Globus pallidus (tissue), 1 donor: Measurements from ENCODE around the gene MAST1.
"Not testable (repeated sequence)": the region's sequence is repeated elsewhere in the genome, so short reads cannot be mapped to it uniquely, and the experiment has no call there.

ENCODE experiments used
- DNase-seq: peaks from one replicate; pipeline ENCODE4 v3.0.0-alpha.2; 2015; ENCODE audit warnings: low spot score

MAST1 gene

DNA sequence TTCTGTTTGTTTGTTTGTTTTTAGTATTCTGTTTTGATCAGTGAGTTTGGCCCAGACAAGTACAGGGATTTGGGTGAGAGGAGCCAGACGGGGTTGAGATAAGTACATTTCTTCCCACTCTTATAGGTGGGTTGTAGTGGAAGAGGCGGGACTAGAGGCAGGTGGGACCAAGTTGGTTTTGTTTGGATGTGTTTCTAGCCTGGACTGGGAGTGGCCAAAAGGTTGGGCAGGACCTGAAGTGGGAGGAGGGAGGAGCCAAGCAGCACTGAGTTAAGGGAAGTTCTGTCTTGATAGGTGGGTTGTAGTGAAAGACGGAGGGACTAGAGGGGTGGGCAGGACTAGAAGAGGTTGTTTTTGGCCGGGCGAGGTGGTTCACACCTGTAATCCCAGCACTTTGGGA, 33.9 kb downstream of the MAST1 start:
- DNase-seq, result no peak

- no peak for DNase-seq
These were observed 34.9 kb downstream of the MAST1 start for GRCh38 chr19:12872941-12873890.

- DNase-seq, result no peak
These were observed 35.8 kb downstream of the MAST1 start for GRCh38 chr19:12873891-12874745.

- no peak for DNase-seq
These were observed 36.8 kb downstream of the MAST1 start for GRCh38 chr19:12875086-12875485.

DNA sequence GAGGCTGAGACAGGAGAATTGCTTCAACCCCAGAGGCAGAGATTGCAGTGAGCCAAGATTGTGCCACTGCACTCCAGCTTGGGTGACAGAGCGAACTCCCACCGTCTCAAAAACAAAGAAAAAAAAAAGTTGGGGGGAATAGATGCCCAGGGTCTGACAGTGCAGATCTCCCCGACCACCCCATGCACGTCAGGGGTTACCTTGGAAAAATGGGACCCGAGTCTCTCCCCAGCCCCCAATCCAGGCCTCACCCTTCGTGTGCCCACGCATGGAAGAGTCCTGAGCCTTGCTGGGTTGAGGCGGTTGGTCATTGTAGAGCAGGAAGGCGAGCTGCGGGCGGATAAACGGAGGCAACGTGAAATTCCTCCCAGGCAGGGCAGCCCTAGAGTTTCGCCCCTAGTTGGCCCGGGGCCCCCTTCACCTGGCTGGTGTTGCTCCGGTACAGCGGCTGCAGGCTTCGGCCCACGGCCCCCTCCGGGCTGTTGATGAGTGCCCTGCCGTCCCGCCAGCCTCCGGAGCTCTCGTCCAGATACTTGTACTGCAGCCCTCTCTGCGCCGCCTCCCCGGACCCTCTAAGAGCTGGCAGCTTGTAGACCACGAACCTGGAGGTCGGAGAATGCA, 42.3 kb downstream of the MAST1 start:
- peak; percentile 21 for DNase-seq

- DNase-seq, result peak; percentile 84
These were observed 43.0 kb downstream of the MAST1 start, which contains the start of gene DNASE2 for GRCh38 chr19:12881172-12881808. DNASE2 (minus strand) TSS chr19:12881449; CDS start chr19:12881375, 74 bp downstream.

DNA sequence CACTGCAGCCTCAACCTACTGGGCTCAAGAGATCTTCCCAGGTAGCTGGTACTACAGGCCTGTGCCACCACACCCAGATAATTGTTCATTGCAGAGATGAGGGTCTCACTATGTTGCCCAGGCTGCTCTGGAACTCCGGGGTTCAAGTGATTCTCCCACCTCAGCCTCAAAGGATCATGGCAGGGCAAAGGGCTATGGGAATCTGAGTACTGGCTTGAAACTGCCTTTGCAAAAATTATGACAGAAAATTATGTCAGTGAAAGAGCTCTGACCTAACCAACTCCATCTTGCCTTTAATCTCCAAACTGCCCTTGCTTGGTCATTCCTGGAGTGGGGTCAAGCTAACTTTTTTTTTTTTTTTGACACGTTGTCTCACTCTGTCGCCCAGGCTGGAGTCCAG, 44.3 kb downstream of the MAST1 start:
- DNase-seq, result no peak

DNA sequence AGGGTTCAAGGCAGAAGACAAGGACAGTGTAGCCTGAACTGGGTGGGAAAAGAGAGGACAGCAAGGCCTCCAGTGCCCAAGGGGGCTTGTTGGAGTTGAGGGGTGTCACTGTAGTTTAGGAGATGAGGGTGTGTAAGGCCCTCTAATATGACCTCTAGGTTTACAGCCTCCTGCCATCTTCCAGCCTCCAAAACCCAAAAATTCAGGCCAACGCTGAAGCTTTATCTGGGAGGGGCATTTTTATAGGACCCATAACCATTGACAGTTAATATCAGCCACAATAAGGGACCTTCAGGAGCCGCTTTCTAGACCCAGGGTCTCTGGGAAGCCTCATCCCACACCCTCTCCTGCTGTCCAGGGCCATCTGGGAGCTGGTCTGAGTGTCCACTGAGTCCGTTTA, 45.9 kb downstream of the MAST1 start:
- DNase-seq, result no peak

DNA sequence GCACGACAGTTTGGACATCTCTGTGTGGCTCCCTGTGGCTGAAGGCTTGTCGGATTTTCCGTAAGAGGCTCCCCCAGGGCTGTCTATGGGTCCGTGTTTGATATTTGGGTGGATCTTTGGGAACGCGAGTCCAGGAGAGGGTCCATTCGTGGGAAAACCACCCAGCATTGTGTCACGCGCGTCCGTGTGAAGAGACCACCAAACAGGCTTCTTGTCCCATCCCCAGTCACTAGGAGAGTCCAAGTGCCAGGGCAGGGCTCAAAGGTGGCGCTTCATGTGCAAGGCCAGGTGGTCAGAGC, 46.3 kb downstream of the MAST1 start:
- no peak for DNase-seq

GRCh38 chr19:12884926-12885748, 46.8 kb downstream of the MAST1 start:
- DNase-seq, result peak; percentile 52

- DNase-seq, result no peak
These were observed 47.7 kb downstream of the MAST1 start for GRCh38 chr19:12885749-12886650.

- no peak for DNase-seq
These were observed 48.3 kb downstream of the MAST1 start for GRCh38 chr19:12886651-12886968.

DNA sequence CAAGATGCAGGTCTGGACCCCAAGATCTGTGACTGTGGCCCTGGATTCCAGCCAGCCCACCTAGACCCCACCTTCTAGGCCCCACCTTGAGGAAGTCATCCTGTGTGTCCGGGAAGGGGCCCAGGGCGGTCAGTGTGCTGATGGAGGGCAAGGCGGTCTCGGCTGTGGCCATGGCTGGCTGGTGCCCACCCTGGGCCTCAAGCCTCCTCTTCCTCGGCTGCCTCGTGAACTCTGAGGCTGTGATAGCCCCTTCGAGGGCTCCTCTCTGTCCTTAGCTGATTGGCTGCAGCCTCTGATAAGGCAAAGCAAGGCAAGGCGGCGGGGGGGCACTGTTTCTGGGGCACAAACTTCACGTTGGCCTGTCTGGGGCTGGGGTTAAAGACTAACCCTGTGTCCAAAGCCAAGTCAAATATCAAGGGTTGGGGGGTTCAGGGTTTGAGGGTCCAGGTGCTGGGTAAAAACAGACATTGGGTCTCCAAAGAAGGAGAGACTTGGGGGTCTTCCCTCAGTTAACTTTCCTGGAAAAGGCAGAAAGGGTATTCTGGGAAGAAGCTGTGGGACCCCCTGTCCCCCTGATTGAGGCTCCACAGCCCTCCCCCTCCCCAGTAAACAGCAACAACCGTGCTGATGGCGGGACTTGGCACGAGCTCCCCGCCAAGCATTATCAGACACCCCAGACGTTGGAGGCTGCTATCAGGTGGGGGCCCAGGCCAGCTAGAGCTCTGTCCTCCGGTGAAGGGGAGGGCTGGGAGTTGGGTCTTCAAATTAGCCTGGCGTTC, 48.8 kb downstream of the MAST1 start, which contains the start of gene KLF1:
Gene KLF1, minus strand, starts transcription at position 233 of the 779 bp plus-strand sequence. Its CDS starts 61 bp downstream, at position 172.
- DNase-seq, result no peak

- no peak for DNase-seq
These were observed 49.8 kb downstream of the MAST1 start for GRCh38 chr19:12888006-12888603.

DNA sequence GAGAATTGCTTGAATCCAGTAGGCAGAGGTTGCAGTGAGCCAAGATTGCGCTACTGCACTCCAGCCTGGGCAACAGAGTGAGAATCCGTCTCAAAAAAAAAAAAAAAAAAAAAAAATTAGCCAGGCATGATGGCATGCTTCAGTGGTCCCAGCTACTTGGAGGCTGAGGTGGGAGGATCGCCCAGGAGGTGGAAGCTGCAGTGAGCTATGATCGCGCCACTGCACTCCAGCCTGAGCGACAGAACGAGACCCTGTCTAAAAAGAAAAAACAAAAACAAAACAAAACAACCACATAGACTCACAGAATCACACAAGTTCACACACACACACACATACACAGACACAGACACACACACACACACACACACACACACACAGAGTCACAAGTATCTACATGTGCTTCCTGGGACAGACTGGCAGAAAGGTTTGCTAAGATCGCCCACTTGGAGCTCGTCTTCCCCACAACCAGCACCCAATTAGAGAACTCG, 52.0 kb downstream of the MAST1 start:
- not testable (repeated sequence) for DNase-seq

- peak; percentile 99 for DNase-seq
These were observed 52.7 kb downstream of the MAST1 start, which contains the start of gene GCDH for GRCh38 chr19:12890787-12891552. GCDH (plus strand) TSS chr19:12891160; CDS start chr19:12891305, 145 bp downstream.

DNA sequence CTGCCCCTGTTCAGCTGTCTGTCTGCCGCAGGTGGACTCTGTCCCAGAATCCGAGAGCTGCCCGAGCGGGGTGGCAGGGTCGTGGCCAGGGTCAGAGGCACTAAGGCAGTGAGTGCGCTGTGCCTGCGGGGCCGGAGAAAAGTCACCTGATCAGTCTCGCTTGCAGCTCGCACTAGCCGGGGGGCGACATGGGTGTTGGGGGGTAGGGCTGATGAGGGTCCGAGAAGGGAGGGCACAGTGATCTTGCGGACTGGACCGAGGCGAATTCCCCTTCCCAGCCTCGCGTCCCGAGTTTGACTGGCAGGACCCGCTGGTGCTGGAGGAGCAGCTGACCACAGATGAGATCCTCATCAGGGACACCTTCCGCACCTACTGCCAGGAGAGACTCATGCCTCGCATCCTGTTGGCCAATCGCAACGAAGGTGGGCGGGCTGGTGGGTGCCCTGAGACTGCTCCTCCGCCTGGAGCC, 53.3 kb downstream of the MAST1 start:
- DNase-seq, result no peak

DNA sequence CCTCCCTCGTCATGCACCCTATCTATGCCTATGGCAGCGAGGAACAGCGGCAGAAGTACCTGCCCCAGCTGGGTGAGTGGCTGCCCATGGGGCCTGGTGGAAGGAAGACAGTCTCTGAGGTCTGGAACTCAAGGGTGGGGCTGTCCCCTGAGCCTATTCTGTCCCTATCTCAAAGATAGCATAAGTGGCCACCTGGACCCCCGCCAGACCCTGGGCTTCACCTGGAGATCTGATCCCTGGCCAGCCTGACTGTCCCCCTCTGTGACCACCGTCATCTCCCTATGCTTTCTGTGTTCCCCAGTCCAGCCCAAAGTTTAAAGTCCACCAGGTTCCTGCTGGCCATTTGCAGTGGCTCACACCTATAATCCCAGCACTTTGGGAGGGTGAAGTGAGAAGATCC, 55.3 kb downstream of the MAST1 start:
- DNase-seq, result no peak
